ENCODE data around the gene RPN2. TPM values are rescaled to one million over a fixed set of nuclear protein-coding genes. Genes with fewer than 3 reads are reported as not detected.

The RPN2 gene
- total and polyA plus RNA-seq, 10 of the 15 experiments (the other 5 are each of a cell fraction or from before 2014, with no cell fraction given) = 148 to 365 (median 228) TPM

- Histone ChIP-seq H4K20me1 (ENCODE audit: control insufficient read depth, insufficient read depth) (no peaks in the 10 kb centered on the region), H3K79me2 (ENCODE audit: control insufficient read depth, insufficient read depth, low read length) (no peaks in the 10 kb centered on the region), H3K27ac (ENCODE audit: control insufficient read depth, insufficient read depth) (no peak overlapping the region), H3K9ac (ENCODE audit: control insufficient read depth, insufficient read depth, low read length) (no peak overlapping the region), H3K4me1 (ENCODE audit: control insufficient read depth, insufficient read depth, low read length) (no peaks in the 10 kb centered on the region), H3K36me3 (ENCODE audit: control insufficient read depth in 2 of 2, insufficient read depth in 2 of 2, low read length in 1 of 2) (no peaks in the 10 kb centered on the region), H3K4me3 (no peak overlapping the region), H2AFZ (ENCODE audit: control insufficient read depth, low read depth, low read length) (no peak overlapping the region), H3K9me3 (replicated peaks; ENCODE audit: control insufficient read depth, insufficient read depth, low read length) (no peaks in the 10 kb centered on the region), H3K27me3 (replicated peaks in 1 of 2; ENCODE audit: control insufficient read depth in 2 of 2, insufficient read depth in 2 of 2, low read length in 1 of 2) (no peaks in the 10 kb centered on the region), H3K4me2 (ENCODE audit: control insufficient read depth, insufficient read depth) (no peak overlapping the region)
- ChIA-PET SMC1A (ENCODE audit: uncharacterized antibody, unreplicated experiment) (no interaction called here), POLR2A (interaction anchor here (0.7 kb wide), 1 partner anchor 37 kb away, joined by 5 read pairs; no protein-coding TSS in a partner anchor), RAD21 (ENCODE audit: unreplicated experiment) (no interaction called here), CTCF (interaction anchor here (0.9 kb wide), 1 partner anchor 31 kb away, joined by 3 read pairs; no protein-coding TSS in a partner anchor)
- DNase-seq (ENCODE audit: low read depth, low spot score) (no peak), ATAC-seq (no peak), FAIRE-seq (no peak)
- in situ Hi-C loops (cut with MboI) = no loop called here
- intact Hi-C loops (cut with micrococcal nuclease; ENCODE audit: unreplicated experiment) = no loop called here
- no TSS peak for BruUV-seq (replicated peaks)
- 64% methylated on average over 10 of the region's 10 CpGs for WGBS (ENCODE audit: insufficient coverage, insufficient replicate concordance, low lambda C conversion rate, missing lambda C conversion rate)
- TF ChIP-seq MYB (IDR thresholded peaks at IDR 0.05; ENCODE audit: borderline replicate concordance, low read depth, low read length) = no peak
- TF ChIP-seq SP1 (IDR thresholded peaks at IDR 0.05; ENCODE audit: low read depth, low read length) = no peak
- no peak for TF ChIP-seq ATF2 (IDR thresholded peaks at IDR 0.05; ENCODE audit: low read length)
These were observed 18.4 kb upstream of the RPN2 start for GRCh38 chr20:37160683-37161082.

- H3K4me3 ChIP-seq = no peak overlapping the region
- no peak overlapping the region for H3K9ac ChIP-seq (ENCODE audit: control insufficient read depth, insufficient read depth, low read length)
- CTCF ChIA-PET = no interaction called here
- no peaks in the 10 kb centered on the region for H3K79me2 ChIP-seq (ENCODE audit: control insufficient read depth, insufficient read depth, low read length)
- H3K4me2 ChIP-seq (ENCODE audit: control insufficient read depth, insufficient read depth) = no peak overlapping the region
- intact Hi-C loops (cut with micrococcal nuclease; ENCODE audit: unreplicated experiment) = no loop called here
- no peaks in the 10 kb centered on the region for H3K36me3 ChIP-seq (ENCODE audit: control insufficient read depth in 2 of 2, insufficient read depth in 2 of 2, low read length in 1 of 2)
- ATAC-seq (no peak), FAIRE-seq (no peak), DNase-seq (ENCODE audit: low read depth, low spot score) (no peak)
- no TSS peak for BruUV-seq (replicated peaks)
- H3K27me3 ChIP-seq (replicated peaks in 1 of 2; ENCODE audit: control insufficient read depth in 2 of 2, insufficient read depth in 2 of 2, low read length in 1 of 2) = no peaks in the 10 kb centered on the region
- WGBS (ENCODE audit: insufficient coverage, insufficient replicate concordance, low lambda C conversion rate, missing lambda C conversion rate) = 80% methylated on average over 12 of the region's 12 CpGs
- in situ Hi-C loops (cut with MboI) = no loop called here
- RAD21 ChIA-PET (ENCODE audit: unreplicated experiment) = no interaction called here
- SMC1A ChIA-PET (ENCODE audit: uncharacterized antibody, unreplicated experiment) = no interaction called here
- no peaks in the 10 kb centered on the region for H3K9me3 ChIP-seq (replicated peaks; ENCODE audit: control insufficient read depth, insufficient read depth, low read length)
- POLR2A ChIA-PET = no interaction called here
- H3K4me1 ChIP-seq (ENCODE audit: control insufficient read depth, insufficient read depth, low read length) = no peaks in the 10 kb centered on the region
- H4K20me1 ChIP-seq (ENCODE audit: control insufficient read depth, insufficient read depth) = no peaks in the 10 kb centered on the region
- no peak overlapping the region for H2AFZ ChIP-seq (ENCODE audit: control insufficient read depth, low read depth, low read length)
- H3K27ac ChIP-seq (ENCODE audit: control insufficient read depth, insufficient read depth) = no peak overlapping the region
- TF ChIP-seq IRF4 (IDR thresholded peaks at IDR 0.05; ENCODE audit: low read depth, low read length) (no peak), TCF7 (IDR thresholded peaks at IDR 0.05; ENCODE audit: borderline replicate concordance) (no peak), NFIC (IDR thresholded peaks at IDR 0.05; ENCODE audit: low read depth, low read length) (no peak), MTA3 (IDR thresholded peaks at IDR 0.05; ENCODE audit: borderline replicate concordance, low read length) (no peak), YY1 (IDR thresholded peaks at IDR 0.05; ENCODE audit: low read depth, low read length) (no peak), PKNOX1 (IDR thresholded peaks at IDR 0.05) (no peak), RELB (IDR thresholded peaks at IDR 0.05; ENCODE audit: low read depth) (no peak), CBFB (IDR thresholded peaks at IDR 0.05; ENCODE audit: low read depth) (no peak), POLR2AphosphoS5 (IDR thresholded peaks at IDR 0.05; ENCODE audit: low read length) (no peak), RCOR1 (conservative IDR thresholded peaks at IDR 0.05; ENCODE audit: low read depth, low read length) (no peak), JUNB (IDR thresholded peaks at IDR 0.05) (no peak), TARDBP (IDR thresholded peaks at IDR 0.05; ENCODE audit: borderline replicate concordance) (no peak), ZSCAN29 (IDR thresholded peaks at IDR 0.05) (no peak)
These were observed 17.1 kb upstream of the RPN2 start for GRCh38 chr20:37161830-37162549.
